GM12878 (cell line): ENCODE data around the gene BBS12.

ENCODE experiments used
- CTCF ChIP-seq, 3 experiments: IDR thresholded peaks in 2 of 3; conservative IDR thresholded peaks in 1 of 3; 2 replicates each; pipeline ENCODE4 v1.5.1; 2011; ENCODE audit warnings: low read depth in 3 of 3, low read length in 3 of 3, mild to moderate bottlenecking in 3 of 3, control low read depth in 2 of 3, moderate library complexity in 2 of 3, inconsistent platforms in 1 of 3, mixed read lengths in 1 of 3; ENCODE audit not compliant: control insufficient read depth in 2 of 3, insufficient read depth in 1 of 3; ENCODE audit errors: extremely low read depth in 1 of 3
- MAX ChIP-seq: IDR thresholded peaks from 2 replicates; pipeline ENCODE4 v1.6.1; 2012; ENCODE audit warnings: low read depth, low read length, improper control_type of control experiment
- YBX1 ChIP-seq: fragments of 450-650 bp; IDR thresholded peaks from 2 replicates; pipeline ENCODE4 v1.6.1; 2016; ENCODE audit warnings: antibody characterized with exemption

DNA sequence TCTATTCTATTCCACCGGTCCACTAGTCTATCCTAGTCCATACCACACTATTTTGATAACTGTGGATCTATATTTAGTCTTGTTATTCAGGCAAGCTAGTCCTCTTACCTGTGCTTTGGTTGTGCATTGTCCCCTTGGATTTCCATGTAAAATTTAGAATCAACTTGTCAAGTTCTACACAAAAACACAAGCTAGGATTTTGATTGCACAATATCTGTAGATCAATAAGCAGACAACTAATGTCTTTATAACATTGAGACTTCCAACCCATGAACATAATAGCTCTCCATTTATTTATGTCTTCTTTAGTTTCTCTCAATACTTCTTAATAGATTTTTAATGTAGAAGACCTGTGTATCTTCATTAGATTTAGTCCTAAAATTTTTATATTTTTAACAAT is 10.2 kb upstream of the BBS12 start:
- no peak for TF ChIP-seq YBX1
- no peak for TF ChIP-seq CTCF (IDR thresholded peaks at IDR 0.05 in 2 of 3, conservative IDR thresholded peaks at IDR 0.05 in 1 of 3; ENCODE audit: control insufficient read depth in 2 of 3, extremely low read depth in 1 of 3, insufficient read depth in 1 of 3, low read depth in 3 of 3, low read length in 3 of 3)
- TF ChIP-seq MAX: no peak
